GM20000 (cell line): Measurements from ENCODE around the gene PAM.

ENCODE experiments used
- DNase-seq: peaks from one replicate; pipeline ENCODE4 v3.0.0; 2012; ENCODE audit warnings: low spot score
- TF ChIP-seq, protein P1 (sequence below): IDR thresholded peaks from 2 replicates; pipeline ENCODE4 v1.5.1; 2012; ENCODE audit warnings: mild to moderate bottlenecking, control low read depth; ENCODE audit errors: extremely low read depth, missing control alignments

PAM gene

DNA sequence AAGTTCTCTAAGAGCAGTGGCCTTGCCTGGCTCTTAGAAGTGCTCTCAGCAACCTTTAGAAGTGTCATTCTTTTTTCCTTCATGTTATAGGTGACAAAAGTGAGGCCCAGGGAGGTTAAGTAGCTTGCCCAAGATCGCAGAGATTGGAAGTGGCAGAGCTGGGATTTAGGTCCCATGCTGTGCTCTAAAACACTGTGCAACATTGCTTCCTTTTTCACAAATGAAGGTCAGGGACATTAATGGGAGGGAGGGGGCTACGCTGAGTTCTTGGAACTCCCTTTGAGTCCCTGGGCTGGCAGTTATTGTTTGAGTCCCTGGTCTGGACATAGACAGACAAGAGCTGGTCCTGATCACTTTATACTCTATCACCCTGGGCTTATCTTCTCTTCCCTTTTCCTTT is 45.3 kb downstream of the PAM start:
- no peak for DNase-seq
- TF ChIP-seq, protein P1, sequence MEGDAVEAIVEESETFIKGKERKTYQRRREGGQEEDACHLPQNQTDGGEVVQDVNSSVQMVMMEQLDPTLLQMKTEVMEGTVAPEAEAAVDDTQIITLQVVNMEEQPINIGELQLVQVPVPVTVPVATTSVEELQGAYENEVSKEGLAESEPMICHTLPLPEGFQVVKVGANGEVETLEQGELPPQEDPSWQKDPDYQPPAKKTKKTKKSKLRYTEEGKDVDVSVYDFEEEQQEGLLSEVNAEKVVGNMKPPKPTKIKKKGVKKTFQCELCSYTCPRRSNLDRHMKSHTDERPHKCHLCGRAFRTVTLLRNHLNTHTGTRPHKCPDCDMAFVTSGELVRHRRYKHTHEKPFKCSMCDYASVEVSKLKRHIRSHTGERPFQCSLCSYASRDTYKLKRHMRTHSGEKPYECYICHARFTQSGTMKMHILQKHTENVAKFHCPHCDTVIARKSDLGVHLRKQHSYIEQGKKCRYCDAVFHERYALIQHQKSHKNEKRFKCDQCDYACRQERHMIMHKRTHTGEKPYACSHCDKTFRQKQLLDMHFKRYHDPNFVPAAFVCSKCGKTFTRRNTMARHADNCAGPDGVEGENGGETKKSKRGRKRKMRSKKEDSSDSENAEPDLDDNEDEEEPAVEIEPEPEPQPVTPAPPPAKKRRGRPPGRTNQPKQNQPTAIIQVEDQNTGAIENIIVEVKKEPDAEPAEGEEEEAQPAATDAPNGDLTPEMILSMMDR = no peak

DNA sequence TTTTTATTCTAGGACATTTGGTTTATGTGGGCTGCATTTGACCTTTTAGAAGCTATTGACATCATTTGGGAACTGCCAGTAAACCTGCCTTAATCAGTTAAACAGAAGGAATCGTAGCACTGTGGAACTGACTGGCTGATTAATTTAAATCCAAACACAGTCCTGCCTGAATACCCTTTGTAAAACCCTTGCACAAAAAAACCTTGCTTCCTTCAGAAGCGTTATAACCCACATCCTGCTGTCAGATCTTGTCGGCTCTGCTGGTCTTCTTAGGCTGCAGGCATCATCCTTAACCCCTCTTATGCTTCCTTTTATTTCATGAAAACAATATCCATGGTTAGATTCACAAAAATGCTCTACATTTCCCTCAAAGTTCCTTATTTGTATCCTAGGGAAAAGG is 46.3 kb downstream of the PAM start:
- TF ChIP-seq, protein P1 = no peak
- no peak for DNase-seq

DNA sequence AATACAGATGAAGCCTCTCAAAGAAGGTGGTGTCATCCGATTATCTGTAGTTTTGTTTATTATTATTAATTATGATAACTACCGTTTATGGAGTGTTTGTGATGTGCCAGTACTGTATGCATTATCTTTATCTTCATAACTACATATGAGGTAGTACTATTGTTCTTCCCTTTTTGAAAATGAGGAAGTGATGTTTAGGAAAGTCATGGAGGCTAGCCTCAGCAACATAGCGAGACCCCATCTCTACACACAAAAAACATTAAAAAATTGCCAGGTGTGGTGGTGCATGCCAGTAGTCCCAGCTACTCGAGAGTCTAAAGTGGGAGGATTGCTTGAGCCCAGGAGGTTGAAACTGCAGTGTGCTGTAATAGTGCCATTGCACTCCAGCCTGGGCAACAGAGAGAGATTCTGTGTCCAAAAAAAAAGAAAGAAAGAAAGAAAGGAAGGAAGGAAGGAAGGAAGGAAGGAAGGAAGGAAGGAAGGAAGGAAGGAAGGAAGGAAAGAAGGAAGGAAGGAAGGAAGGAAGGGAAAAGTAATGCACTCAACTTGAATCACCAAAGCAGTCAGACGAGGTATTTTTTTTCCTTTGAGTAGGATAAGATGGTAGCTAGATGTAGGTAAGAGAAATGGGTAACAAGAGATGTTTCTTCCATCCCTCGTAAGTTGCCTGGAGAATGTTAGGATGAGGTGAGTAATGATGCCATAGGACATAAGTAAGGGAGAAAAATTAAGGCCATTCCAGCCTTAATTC is 47.8 kb downstream of the PAM start:
- TF ChIP-seq, protein P1 = no peak
- DNase-seq = no peak

DNA sequence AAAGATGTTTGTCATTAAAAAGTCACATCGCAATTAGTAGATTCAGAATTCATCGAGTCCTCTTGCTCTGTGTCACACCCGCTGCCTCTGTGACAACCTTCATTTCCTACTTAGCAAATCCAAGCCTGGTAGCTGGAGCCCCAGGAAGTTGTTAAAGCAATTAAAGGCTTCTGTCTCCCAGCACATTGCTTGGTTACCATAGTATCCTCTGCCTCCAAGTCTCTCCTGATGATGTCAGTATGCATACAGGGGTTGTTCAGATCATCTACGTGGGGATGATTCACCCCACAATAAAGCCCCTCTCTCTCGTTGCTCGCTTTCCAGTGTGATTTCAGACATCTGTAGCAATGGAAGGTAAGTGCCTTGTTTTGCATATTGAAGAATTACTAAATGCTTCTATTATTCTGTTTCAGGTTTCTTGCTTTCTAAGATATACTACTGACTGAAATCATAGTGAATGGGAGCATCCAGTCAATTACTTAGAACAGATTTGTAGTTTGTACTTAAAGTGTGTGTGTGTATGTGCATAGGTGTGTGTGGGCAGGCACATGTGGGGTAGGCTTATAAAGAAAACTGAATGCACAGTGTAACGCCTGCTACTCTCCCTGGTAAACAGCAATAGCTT is 52.9 kb downstream of the PAM start:
- TF ChIP-seq, protein P1 = no peak
- no peak for DNase-seq

DNA sequence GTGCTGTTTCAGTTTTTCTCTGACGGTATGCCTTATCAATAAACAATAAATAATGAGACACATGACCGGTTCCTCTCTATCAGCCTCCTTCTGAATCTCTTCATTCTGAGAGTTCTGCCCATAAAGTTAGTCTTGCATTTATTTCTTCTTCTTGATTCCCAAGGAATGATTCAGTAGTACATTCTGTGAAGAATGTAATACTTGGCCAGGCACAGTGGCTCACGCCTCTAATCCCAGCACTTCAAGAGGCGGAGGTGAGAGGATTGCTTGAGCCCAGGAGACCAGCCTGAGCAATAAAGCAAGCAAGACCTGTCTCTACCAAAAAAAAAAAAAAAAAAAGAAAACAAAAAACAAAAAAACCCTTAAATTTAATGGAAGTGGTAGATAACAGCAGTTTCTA is 53.9 kb downstream of the PAM start:
- DNase-seq = no peak
- TF ChIP-seq, protein P1 = no peak

DNA sequence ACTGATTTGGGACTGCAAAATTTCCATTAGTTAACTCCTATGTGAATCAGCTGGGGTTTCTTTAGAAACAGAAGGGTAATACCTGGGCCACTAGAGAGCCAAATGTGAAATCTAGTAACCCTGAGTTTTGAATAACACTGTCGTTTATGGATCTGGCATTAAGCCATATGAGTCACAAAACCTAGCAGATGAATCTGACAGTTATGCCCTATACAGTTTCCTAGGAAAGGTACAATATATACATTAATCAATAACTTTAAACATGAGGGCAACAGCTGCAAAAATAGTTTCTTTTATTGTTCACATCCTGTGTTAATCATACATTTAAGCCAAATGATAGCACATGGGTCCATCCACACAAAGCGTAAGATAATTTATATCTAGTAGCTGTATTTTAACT is 56.9 kb downstream of the PAM start:
- no peak for DNase-seq
- TF ChIP-seq, protein P1 = no peak

DNA sequence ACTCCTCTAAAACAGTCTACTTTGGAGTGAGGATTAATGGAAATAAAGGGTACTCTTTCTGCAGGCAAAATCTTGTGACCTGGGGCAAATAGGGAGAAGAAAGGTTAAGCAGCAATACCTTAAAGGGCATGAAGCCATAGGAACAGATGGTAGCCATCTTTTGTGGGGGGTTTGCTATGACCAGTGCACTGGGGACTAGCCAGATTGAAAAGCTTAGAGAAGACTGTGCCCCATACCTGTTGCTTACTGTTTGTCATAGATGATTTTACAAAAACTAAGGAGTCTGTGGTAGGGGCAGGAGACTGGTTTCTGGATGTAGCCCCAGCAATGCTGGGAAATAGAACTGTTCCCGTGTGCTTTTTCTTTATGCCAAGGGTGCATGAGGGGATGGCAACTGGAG is 58.6 kb downstream of the PAM start:
- TF ChIP-seq, protein P1 = no peak
- DNase-seq = no peak
